Stimulated activated CD8-positive, alpha-beta memory T cell treated with anti-CD3 and anti-CD28 coated beads, Interleukin-12 subunit alpha, Interleukin-12 subunit beta, amount 100 ng/mL, for 24 hours (primary cell): ENCODE measurements around the gene PTPRT.
"Not testable (repeated sequence)": the region's sequence is repeated elsewhere in the genome, so short reads cannot be mapped to it uniquely, and the experiment has no call there.

Experiments
- DNase-seq: peaks from one replicate; pipeline ENCODE4 v3.0.0-alpha.2; 2020; ENCODE audit errors: extremely low read depth

PTPRT gene

GRCh38 chr20:42910808-42911207, 278.9 kb downstream of the PTPRT start:
- not testable (repeated sequence) for DNase-seq

- DNase-seq = no peak
Measured at GRCh38 chr20:42907730-42908129, 282.0 kb downstream of the PTPRT start.

- no peak for DNase-seq
Measured at GRCh38 chr20:42906120-42906519, 283.6 kb downstream of the PTPRT start.

GRCh38 chr20:42902509-42902908, 287.2 kb downstream of the PTPRT start:
- no peak for DNase-seq

GRCh38 chr20:42901689-42902440, 287.8 kb downstream of the PTPRT start:
- no peak for DNase-seq

- DNase-seq = not testable (repeated sequence)
Measured at GRCh38 chr20:42900764-42901163, 288.9 kb downstream of the PTPRT start.

- DNase-seq = no peak
Measured at GRCh38 chr20:42895020-42895419, 294.7 kb downstream of the PTPRT start.

- no peak for DNase-seq
Measured at GRCh38 chr20:42894483-42894882, 295.2 kb downstream of the PTPRT start.

- DNase-seq = no peak
Measured at GRCh38 chr20:42889517-42889916, 300.2 kb downstream of the PTPRT start.

GRCh38 chr20:42887281-42887680, 302.4 kb downstream of the PTPRT start:
- DNase-seq = no peak

GRCh38 chr20:42886801-42887200, 302.9 kb downstream of the PTPRT start:
- no peak for DNase-seq

- DNase-seq = no peak
Measured at GRCh38 chr20:42886046-42886445, 303.7 kb downstream of the PTPRT start.

- no peak for DNase-seq
Measured at GRCh38 chr20:42875581-42875980, 314.1 kb downstream of the PTPRT start.

- DNase-seq = no peak
Measured at GRCh38 chr20:42873259-42873658, 316.4 kb downstream of the PTPRT start.

- DNase-seq = no peak
Measured at GRCh38 chr20:42864116-42864515, 325.6 kb downstream of the PTPRT start.

- DNase-seq = no peak
Measured at GRCh38 chr20:42862446-42862845, 327.3 kb downstream of the PTPRT start.

- no peak for DNase-seq
Measured at GRCh38 chr20:42857446-42857845, 332.3 kb downstream of the PTPRT start.

GRCh38 chr20:42855896-42856295, 333.8 kb downstream of the PTPRT start:
- no peak for DNase-seq

GRCh38 chr20:42852691-42853090, 337.0 kb downstream of the PTPRT start:
- DNase-seq = no peak

- DNase-seq = no peak
Measured at GRCh38 chr20:42846784-42847490, 342.8 kb downstream of the PTPRT start.

GRCh38 chr20:42844751-42845150, 345.0 kb downstream of the PTPRT start:
- no peak for DNase-seq

GRCh38 chr20:42837456-42837855, 352.2 kb downstream of the PTPRT start:
- DNase-seq = no peak

- no peak for DNase-seq
Measured at GRCh38 chr20:42836339-42836738, 353.4 kb downstream of the PTPRT start.
